HG03571 (cell line): ENCODE measurements around the gene TSSK2.
"Not testable (repeated sequence)": the region's sequence is repeated elsewhere in the genome, so short reads cannot be mapped to it uniquely, and the experiment has no call there.

ENCODE experiments used
- ATAC-seq: cut with Tn5 transposase; IDR thresholded peaks from one replicate; pipeline ENCODE4 v1.9.1; 2021; ENCODE audit not compliant: unreplicated experiment

TSSK2 gene

DNA sequence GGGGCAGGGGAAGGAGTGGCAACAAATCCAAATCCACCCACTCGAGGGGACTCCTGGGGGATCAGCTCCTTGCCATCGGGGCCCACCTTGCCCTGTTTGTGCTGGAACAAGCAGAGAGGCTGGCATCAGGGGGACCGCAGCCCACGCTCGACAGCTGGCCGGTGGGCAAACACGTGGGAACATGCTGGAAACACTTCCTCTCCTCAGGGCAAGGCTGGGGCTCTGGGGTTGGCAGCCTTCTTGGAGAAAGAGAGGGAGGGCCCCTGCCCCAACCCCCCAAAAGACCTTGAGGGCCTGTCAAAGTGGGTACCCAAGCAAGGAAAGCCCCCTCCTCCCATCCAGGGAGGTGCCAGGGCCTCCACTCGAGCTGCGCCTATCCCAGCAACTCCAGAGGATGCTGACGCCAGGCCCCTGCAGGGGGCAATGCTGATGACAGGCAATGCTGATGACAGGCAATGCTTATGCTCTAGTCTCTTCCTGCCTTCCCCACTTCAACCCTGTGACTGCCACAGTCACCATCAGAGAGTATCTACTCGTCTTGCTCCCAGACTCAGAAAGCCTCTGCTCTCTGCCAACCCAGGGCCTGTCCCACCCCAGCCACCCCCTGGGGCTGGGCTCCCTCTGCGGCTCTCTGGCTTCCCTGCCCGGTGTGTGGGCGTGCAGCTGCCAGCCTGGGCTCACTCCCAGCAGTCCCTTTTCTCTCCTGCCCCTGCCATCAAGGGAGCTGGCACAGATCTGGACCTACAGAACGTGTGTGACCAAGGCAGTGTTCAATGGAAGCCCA lies 7.3 kb downstream of the TSSK2 start:
- ATAC-seq: no peak

DNA sequence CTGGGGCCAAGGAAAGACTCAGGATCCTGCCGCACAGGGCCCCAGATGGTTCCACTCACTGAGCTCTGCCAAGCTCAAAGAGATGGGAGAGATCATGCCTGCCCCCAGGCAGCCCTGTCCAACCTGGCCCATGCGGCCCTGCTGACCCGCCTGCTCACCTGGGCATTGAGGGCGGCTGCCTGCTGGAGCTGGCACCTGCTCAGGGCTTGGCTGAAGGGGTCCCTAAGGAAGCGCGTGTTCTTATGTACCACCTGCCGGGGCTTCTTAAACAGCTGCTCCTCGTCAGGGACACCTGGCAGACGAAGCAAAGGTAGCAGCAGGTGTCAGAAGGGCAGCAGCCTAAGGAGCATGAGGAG lies 7.9 kb downstream of the TSSK2 start:
- no peak for ATAC-seq

DNA sequence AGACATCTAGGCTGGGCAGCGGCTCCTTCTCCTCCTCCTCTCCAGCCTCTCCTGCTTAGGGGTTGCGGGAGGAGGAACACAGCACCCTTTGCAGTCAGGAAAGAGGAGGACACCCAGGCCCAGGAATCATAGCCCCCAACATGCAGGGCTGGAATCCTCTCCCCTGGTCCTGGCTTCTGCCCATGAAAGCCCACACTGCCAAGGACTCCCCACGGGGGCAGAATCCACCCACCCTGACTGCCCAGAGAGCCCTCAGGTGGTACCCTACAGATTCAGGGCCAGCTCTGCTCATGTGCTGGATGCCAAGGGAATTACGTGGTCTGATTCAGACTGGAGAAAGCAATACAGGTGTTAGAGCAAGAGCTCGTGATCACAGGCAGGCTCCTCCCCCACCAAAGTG lies 8.9 kb downstream of the TSSK2 start:
- no peak for ATAC-seq

DNA sequence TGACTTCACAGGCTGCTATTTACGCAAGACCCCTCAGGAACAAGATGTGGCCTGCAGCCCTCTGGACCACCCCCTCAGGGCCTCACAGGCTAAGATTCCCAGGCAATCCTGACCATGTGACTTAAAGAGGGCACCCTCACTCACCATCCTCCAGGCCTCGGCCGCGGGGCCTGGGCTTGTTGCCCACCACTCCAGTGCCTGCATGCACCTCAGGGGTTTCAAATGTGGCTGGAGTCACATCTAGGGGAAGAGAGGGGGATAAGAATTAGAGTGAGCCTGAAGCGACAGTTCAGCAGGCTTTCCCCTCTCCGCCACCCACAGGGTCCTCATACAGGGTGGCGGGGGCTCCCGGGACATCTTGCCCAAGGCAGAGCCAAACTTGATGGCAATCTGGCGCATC lies 11.3 kb downstream of the TSSK2 start:
- ATAC-seq: no peak

GRCh38 chr22:19143212-19143611 lies 12.1 kb downstream of the TSSK2 start:
- ATAC-seq: no peak

DNA sequence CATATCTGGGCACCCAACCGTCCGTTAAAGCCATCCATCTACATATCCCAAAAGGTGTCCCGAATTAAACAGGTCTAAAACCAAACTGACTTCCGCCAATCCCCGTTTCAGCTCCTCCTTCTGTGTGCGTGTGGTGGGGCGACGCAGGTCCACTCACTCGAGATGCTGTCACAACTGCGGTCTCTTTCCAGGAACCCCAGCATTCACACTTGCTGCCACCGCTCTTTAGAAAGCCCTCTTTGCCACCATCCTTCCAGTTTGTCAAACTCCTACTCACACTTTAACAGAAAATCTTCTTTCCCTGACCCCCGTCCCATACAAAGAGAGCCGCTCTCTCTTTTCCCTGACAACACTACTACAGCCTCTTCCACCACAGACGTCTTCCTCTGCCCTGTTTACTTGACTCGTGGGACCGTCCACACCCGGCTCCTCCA lies 12.9 kb downstream of the TSSK2 start:
- no peak for ATAC-seq

- ATAC-seq: no peak
These were observed 15.3 kb downstream of the TSSK2 start for GRCh38 chr22:19146215-19146968.

DNA sequence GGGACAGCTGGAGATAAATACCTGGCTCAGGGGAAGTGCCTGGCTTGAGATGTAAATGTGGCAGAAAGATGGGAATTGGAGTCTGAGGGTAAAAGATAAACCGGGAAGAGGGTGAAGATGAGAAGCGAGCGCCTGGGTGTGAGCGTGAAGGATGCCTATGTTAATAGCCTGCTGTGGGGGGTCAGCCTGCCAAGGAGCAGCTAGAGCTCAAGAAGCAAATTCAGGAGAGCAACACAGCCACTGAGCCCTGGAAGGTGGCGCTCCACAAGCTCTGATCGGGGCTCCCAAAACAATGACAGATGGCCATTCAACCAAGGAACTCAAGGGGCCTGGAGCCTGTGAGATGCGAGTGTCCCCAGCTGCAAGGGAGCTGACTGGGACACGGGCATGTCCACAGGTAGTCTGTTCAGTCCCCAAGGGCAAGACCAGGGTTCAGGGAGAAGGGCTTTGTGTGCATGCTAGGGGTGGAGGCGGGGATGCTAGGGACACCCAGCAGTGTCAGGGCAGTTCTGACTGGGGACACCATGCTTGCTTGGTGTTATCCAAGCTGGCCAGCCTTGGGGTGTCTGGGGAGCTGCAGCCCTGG lies 16.2 kb downstream of the TSSK2 start:
- no peak for ATAC-seq

DNA sequence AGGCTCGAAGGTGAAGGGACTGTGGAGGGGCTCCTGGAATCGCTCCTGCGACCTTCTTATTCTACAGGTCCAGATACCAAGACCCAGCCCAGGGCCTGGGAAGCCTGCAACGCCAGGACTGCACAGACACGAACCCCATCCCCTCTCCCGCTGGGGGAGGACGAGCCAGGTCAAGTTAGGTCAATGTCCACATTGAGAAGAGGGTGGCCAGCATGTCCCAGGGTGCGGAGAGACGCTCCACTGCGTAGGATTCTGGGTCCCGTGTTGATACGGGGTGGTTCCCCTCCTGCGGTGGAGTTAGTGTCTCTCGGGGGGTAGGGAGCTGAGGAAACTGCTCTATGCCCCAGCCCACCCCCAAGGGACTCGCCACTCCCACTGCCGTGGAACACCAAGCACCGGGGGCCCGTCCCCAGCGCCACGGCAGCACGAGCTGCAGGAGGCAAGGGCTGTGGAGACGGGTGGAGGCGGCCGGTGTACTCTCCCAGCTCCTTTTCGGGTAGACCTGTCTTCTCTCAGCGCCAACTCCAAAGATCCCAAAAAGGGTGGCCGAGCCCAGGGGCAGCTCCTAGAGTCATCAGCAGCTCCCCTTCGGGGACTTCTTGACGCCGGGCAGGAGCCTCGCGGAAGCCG lies 17.4 kb downstream of the TSSK2 start:
- ATAC-seq: no peak

- no peak for ATAC-seq
These were observed 18.2 kb downstream of the TSSK2 start for GRCh38 chr22:19149047-19149883.

GRCh38 chr22:19149991-19150390 lies 18.9 kb downstream of the TSSK2 start, which contains the start of gene GSC2:
Gene GSC2 (minus strand): TSS chr22:19150292. CDS start chr22:19150283, 9 bp downstream.
- no peak for ATAC-seq

- ATAC-seq: no peak
These were observed 19.6 kb downstream of the TSSK2 start for GRCh38 chr22:19150482-19151328.

DNA sequence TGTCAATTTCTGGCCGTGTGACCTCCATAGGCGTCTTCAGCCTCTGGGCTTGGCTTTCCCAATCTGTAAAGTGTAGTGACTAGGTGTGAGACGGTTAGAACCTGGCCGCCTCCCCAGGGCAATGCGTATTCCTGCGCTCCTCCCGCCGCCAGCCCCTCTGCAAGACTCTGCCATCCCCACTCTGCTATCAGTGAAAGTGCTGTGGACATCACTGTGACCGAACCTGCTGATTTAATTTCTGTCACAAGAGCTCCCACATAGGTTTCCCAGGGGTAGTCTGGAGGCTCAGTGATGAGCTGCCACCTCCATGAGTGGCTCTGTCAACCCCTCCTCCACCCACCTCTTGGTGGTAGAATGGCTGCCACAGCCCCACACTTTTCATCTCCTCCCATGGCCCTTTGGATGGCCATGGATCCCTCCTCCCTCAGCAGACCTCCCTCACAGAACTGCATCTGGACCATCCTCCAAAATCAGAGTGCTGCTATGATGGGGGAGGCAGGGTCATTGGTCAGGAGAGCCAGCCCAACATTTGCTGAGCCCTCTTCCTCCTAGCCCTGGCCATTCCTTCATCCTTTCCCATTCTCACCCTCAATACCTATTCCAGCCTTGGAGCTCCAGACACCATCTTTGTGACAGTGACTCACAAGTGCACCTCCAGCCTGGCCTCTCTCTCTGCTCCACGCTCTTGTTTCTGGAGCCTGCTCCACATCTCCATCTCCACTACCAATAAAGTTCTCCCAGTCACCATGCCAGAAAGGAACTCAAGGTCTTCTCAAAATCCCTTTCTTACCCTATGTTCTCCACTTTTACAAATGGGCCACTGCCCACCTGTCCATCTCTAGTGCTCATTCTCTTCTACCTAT lies 20.5 kb downstream of the TSSK2 start:
- ATAC-seq: no peak

DNA sequence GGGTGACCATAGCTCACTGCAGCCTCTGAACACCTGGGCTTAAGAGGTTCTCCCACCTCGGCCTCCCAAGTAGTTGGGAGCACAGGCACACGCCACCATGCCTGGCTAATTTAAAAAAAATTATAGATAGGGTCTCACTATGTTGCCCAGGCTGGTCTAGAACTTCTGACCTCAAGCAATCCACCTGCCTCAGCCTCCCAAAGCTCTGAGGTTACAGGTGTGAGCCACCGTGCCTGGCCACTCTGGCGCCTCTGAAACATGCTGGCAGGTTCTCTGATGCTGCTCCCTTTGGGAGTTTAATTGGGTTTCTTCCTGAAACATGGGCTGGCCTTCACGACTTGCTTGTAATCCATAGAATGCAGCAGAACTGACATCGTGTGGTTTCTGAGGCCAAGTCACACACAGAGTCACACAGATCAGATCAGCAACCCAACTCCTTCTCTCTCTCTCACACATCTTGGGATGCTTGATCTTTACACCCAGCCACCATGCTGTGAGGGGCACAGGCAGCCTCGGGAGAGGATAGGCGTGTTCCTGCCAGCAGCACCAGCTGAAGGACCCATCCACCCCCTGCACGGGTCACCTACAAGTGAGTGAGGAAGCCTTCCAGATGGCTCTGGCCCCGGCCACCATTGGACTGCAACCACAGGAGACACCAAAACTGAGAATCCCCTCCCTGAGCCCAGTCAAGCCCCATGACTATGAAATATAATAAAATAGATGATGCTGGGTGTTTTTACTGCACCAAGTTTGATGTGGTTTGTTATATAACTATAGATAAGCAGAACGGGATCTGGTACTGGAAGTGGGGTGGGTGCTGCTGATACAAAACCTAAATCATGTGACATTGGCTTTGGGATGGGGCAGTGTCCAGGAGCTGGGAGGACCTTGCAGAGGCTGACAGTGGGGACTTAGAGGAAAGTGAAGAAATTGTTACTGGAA lies 22.1 kb downstream of the TSSK2 start:
- no peak for ATAC-seq

DNA sequence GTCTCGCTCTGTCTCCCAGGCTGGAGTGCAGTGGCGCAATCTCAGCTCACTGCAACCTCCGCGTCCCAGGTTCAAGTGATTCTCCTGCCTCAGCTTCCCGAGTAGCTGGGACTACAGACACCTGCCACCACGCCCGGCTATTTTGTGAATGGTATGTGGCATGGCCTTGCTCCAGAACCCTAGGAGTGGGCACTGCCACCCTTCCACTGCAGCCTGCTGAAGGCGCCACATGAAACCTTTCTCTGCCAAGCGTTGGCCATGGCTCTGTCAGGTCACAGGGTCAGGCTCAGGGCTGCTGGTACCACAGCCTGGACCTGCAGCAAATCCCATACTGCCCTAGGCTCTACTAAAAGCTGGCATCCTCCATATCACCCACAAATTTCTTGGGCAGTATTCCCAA lies 25.0 kb downstream of the TSSK2 start:
- not testable (repeated sequence) for ATAC-seq

DNA sequence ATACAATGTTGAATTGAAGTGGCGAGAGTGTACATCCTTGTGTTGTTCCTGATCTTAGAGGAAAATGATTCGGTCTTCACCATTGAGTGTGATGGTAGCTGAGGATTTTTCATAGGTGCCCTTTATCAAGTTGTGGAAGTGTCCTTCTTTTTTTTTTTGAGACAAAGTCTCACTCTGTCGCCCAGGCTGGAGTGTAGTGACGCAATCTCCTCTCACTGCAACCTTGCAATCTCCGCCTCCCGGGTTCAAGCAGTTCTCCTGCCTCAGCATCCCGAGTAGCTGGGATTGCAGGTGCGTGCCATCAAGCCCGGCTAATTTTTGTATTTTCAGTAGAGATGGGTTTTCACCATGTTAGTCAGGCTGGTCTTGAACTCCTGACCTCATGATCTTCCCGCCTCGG lies 27.5 kb downstream of the TSSK2 start:
- ATAC-seq: not testable (repeated sequence)

DNA sequence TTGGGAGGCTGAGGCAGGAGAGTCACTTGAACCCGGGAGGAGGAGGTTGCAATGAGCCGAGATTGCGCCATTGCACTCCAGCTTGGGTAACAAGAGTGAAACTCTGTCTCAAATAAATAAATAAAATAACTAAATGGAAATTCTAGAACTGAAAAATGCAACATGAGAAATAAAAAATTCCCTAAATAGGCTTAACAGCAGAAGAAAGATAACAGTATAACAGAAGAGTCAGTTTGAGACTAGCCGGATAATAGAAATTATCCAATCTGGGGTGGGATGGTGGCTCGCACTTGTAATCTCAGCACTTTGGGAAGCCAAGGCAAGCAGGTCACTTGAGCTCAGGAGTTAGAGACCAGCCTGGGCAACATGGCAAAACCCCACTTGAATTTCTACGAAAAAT lies 33.3 kb downstream of the TSSK2 start:
- ATAC-seq: no peak

DNA sequence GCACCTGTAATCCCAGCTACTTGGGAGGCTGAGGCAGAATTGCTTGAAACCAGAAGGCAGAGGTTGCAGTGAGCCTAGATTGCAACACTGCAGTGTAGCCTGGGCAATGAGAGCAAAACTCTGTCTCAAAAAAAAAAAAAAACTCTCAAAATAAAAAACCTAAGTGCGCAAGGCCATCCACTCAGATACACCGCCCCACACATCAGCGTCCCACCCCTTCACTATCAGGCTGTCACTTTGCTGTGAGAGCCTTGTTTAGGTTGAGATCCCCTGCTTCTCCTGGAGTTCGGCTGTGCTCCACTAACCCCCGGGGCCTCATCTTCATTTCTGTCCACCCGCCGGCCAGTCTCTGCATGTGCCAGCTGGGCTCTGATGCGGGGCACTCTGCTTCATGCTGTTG lies 35.3 kb downstream of the TSSK2 start:
- ATAC-seq: no peak
